GM19025 (cell line): ENCODE measurements around the gene CCDC112.

ENCODE experiments used
- ATAC-seq: cut with Tn5 transposase; IDR thresholded peaks from one replicate; pipeline ENCODE4 v1.9.1; 2021; ENCODE audit warnings: mild to moderate bottlenecking, low read depth, moderate library complexity; ENCODE audit not compliant: unreplicated experiment

Gene CCDC112

DNA sequence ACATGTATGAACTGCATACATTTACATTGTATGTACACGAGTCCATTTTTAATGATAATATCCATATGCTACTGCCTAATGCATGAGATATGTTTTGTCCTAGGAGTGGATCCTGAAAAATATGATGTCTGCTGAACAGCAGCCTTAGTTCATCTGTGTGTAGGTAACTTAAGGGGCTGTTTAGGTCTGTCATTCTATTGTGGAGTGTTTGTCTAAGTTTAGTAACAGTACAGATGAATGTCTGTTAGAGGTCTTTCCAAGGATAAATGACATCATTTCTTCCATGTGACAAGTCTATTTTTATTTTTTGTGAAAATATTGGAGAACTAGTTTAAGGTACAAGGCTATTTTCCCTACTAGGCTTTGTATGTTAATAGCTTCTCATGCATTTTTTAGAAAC lies 22.6 kb upstream of the CCDC112 start:
- ATAC-seq, result no peak

DNA sequence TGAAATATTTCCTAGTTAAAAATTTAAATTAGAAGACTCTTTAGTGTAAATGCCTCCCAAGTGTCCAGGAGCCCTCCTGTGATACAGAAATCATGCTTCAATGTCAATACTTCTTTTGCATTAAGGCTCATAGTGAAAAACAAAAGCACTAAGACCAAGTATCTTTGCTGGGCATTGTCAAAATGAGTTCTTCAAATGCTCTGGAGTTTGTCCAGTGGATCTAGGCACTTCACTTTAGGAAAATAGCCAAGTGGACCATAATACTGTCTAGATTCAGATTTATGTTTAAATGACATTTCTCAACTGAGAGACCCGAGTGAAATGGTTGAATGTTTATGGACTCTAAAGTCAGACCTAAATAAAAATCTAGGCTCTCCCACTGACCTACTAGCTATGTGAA lies 21.3 kb upstream of the CCDC112 start:
- no peak for ATAC-seq

- ATAC-seq, result no peak
These were observed 20.9 kb upstream of the CCDC112 start for GRCh38 chr5:115317320-115317719.

DNA sequence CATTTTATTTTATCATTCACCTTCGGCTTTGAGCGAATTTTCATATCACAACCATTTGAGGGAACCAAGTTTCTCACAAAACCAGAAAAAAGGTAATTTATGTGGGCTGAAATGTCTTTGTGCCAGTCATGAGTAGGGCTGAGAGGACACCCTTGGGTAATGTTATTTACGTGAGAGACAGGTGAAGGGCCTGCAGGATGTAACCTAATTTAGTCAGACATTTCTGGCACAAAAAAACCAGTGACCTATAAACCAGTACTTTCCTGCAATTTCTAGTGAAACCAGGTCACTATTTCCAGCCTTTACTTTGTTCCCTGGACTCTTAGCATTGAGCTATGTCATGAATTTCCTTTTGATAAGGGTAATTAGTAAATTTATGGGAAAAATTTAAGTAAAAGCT lies 17.2 kb upstream of the CCDC112 start:
- ATAC-seq, result no peak

DNA sequence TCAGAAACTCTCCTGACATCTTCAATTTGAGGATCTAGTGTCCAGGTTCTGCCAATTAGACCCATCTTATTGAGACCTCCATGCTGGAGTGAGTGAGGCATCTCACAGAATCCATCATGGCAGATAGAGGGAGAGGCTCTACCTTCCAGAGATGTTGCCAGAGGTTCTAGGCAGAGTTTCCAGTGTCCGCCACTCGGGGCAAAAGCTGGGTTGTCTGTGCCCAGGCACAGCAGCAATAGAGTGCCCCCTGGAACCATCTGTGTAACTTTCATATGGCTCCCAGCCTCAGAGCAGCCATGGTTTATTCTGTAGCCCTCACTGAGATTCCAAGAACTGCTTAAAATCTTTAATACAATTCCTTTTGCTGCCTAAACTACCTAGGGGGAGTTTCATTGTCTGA lies 16.6 kb upstream of the CCDC112 start:
- no peak for ATAC-seq

GRCh38 chr5:115309751-115310370 lies 13.4 kb upstream of the CCDC112 start:
- ATAC-seq, result no peak

DNA sequence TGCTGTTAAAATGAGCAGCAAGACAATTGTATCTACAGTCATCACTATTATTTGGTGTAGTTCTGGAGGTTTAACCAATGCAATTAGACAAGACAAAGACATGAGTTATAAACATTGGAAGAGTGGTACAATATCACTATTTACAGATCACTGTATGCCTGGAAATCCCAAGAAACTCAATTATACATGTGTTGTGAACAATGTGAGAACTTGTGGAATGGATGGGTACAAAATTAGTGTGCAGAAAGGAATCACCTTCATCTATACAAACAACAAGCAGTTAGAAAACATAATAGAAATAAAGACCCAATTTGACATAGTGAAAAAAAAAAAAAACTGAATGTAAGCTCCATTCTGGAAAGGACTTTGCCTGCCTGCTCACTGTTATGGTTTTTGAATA lies 12.4 kb upstream of the CCDC112 start:
- ATAC-seq, result no peak

- no peak for ATAC-seq
These were observed 9.6 kb upstream of the CCDC112 start for GRCh38 chr5:115306011-115306536.

- no peak for ATAC-seq
These were observed 8.0 kb upstream of the CCDC112 start for GRCh38 chr5:115304496-115304895.

GRCh38 chr5:115298811-115299210 lies 2.4 kb upstream of the CCDC112 start:
- no peak for ATAC-seq

DNA sequence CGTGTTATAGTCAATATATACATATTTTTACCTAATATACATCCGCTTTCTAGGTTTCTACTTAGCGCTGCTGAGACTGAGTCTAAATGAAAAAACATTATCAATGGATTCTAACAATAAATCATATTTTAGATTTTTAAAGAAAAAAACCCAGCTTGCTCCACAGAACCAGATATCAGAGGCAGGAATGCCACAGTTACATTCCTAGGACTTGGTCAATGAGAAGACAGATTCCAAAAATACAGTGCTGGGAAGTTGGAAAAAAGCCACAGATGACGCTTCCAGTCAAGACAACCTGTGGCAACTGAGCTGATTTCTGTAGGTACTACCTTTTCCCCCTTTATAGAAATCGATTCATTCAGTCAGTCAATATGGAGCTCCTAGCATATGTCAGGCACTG lies 577 bp upstream of the CCDC112 start:
- ATAC-seq, result no peak

GRCh38 chr5:115295777-115296123 lies 704 bp downstream of the CCDC112 start:
- peak; percentile 19 for ATAC-seq

GRCh38 chr5:115291397-115291796 lies 5.1 kb downstream of the CCDC112 start:
- ATAC-seq, result no peak

- no peak for ATAC-seq
These were observed 7.3 kb downstream of the CCDC112 start for GRCh38 chr5:115289104-115289503.

- ATAC-seq, result no peak
These were observed 12.4 kb downstream of the CCDC112 start for GRCh38 chr5:115284021-115284420.

- no peak for ATAC-seq
These were observed 14.3 kb downstream of the CCDC112 start for GRCh38 chr5:115282131-115282530.

DNA sequence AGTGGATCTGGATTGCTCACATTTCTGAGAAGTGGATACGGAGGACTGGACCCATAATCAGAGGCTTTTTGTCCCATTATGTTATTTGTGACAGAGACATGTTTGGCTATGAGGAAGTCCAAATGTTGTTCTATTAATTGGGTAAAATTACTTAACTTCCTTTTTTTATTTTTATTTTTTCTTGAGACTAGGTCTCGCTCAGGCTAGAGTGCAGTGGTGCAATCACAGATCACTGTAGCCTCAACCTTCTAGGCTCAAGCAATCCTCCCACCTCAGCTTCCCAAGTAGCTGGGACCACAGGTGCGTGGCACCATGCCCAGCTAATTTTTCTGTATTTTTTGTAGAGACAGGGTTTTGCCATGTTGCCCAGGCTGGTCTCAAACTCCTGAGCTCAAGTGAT lies 21.9 kb downstream of the CCDC112 start:
- no peak for ATAC-seq

- no peak for ATAC-seq
These were observed 24.0 kb downstream of the CCDC112 start for GRCh38 chr5:115272297-115272958.

DNA sequence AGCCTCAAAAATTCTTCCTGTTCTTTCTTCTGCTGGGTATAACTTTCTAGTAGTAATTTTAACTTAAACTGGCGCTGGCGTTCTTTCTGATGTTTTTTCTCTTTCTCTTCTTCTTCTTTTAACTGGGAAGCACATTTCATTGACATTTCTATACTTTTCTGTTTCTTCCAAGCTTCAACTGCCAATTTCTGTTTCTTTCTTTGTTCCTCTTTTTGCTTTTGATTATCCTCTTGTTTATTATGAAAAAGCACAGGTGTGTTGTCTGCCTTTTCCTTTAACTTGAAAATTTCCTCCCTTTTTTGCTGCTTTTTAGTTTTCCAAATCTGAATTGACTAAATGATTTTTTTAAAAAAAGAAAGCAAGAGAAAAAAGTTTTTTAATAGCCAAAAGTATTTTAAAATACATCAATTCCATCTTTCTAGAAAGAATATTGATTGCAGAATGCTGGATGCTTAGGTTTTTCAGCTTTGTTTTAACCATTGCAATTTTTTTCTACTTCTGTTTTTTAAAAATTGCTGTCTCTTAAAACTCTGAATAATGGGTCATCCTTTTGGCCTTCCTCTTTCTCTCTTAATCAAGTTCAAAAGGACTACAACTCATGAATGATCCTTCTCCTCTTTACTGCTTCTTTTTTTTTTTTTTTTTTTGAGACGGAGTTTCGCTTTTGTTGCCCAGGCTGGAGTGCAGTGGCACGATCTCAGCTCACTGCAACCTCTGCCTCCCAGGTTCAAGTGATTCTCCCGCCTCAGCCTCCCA lies 25.0 kb downstream of the CCDC112 start:
- ATAC-seq, result no peak

- no peak for ATAC-seq
These were observed 28.8 kb downstream of the CCDC112 start for GRCh38 chr5:115267617-115268016.

DNA sequence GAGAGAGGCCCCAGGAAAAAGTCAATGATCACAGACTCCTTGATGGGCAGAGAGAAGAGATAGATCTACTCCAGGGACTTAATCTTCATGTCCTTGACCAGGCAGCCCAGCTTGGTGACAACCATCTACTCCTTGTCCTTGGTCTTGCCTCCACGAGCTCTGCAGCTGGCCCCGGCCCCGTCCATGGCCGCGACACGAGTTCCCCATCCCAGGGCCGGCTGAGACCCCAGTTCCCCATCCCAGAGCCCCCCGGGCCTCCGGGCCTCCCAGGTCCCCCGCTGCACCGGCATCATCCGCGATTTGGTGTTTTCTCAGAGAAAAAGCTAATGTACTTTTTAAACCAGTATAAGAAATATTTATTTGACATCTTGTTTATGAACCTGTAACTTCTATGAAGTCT lies 31.2 kb downstream of the CCDC112 start:
- ATAC-seq, result no peak

GRCh38 chr5:115264786-115265185 lies 31.7 kb downstream of the CCDC112 start:
- no peak for ATAC-seq
